GM18520 (cell line): Measurements from ENCODE around the gene C11orf42.

ENCODE experiments used
- ATAC-seq: cut with Tn5 transposase; IDR thresholded peaks from one replicate; pipeline ENCODE4 v1.9.1; 2021; ENCODE audit not compliant: unreplicated experiment

C11orf42 gene

DNA sequence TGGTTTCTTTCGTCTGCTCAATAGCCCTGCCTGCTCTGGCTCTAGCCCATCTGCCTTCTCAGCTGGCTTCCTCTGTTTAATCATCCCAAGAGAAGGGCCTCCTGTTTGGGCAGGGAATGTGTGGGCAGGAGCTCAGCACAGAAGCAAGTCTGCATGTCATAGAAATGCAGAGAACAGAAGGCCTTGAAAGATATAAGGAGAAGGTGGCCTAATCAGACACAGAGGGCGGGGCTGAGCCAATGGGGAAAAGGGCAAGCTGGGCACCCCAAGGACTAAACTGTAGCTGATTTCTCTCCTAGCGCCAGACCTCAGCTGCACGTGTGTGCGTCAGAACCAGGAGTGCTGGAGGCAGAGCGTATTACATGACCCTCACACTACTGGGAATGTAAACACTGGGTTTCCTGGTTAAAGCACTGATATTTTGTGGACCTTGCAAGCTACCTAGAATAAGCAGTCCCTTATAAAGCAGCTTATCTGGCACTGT lies 46.7 kb downstream of the C11orf42 start:
- ATAC-seq: no peak

GRCh38 chr11:6253197-6253596 lies 47.8 kb downstream of the C11orf42 start:
- peak; percentile 64 for ATAC-seq

DNA sequence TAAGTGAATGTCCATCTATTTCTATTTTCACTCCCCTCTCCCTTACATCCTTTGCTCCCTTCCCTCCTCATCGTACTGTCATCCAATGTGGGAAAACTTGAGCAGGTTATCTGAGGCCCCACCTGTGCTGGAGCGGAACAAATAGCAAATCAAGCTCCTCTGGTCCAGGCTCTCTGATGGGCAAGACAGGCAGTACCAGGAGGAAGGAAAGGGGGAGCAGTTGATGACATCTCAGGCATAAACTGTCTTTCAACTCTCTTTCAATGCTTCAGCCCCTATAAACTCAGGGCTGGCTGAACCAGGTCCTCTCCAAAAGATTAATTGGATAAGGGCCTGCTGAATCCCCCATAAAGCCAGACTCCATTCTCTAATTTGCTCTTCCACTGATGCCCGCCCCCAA lies 52.8 kb downstream of the C11orf42 start:
- no peak for ATAC-seq

DNA sequence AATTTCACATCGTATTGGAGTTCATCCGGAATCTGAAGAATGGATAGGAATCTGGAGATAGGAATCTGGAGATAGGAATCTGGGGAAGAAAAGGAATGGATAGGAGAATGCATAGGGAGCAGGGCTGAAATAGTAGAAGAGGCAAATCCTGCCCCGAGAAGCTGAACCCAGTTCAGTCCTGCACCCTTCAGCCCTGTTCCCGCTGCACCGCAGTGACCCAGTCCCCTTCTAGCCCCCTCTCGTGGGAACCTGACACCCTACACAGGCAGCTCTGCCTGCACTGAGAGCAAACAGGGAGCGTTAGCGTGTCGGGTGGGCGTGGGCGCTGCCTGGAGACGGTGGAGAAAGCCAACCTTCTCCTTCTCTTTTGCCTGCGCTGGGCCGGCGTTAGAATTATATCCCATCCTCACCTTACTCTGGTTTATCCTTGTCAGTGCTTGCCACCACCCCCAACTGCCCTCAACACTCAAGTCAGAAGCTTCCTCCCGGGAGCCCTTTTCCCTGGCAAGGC lies 53.3 kb downstream of the C11orf42 start:
- no peak for ATAC-seq

DNA sequence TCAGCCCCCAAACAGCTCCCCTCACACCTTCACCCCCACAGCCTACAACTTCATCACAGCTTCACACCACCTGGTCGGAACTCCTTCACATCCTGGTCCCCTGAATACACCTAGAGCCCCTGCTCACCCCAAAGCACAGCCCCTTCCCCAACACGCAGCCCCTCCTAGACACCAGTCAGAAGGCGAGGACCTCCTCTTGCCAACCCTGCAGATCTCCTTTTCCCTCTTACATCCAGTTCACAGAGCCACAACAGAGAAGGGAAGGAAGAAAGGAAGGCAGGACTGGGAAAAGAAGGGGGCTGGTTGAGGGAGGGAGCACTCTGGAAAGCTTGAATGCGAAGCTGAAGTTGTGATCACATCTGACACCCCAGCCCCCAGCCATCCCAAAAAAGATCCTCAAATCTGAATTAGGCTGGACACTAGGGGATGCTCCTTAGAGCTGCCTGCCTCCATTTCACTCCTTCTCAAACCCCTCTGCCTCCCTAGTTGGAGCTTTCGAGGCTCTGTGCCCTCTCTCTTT lies 54.9 kb downstream of the C11orf42 start:
- ATAC-seq: no peak
